GM19023 (cell line): ENCODE results near the gene CRCP.

ENCODE experiments used
- ATAC-seq: cut with Tn5 transposase; IDR thresholded peaks from one replicate; pipeline ENCODE4 v1.9.1; 2021; ENCODE audit warnings: mild to moderate bottlenecking, moderate library complexity; ENCODE audit not compliant: unreplicated experiment

Gene CRCP

GRCh38 chr7:66187905-66188304, 73.3 kb downstream of the CRCP start:
- ATAC-seq: no peak

GRCh38 chr7:66188645-66189044, 74.0 kb downstream of the CRCP start:
- no peak for ATAC-seq

- ATAC-seq: no peak
Measured at GRCh38 chr7:66189695-66190503, 75.3 kb downstream of the CRCP start.

- no peak for ATAC-seq
Measured at GRCh38 chr7:66190504-66190857, 75.8 kb downstream of the CRCP start.

- ATAC-seq: no peak
Measured at GRCh38 chr7:66193146-66193725, 78.6 kb downstream of the CRCP start.

- no peak for ATAC-seq
Measured at GRCh38 chr7:66198469-66198868, 83.8 kb downstream of the CRCP start.

GRCh38 chr7:66198956-66199355, 84.3 kb downstream of the CRCP start:
- no peak for ATAC-seq

- ATAC-seq: no peak
Measured at GRCh38 chr7:66202441-66202840, 87.8 kb downstream of the CRCP start.
